OCI-LY3 (cell line): ENCODE results near the gene SVIP.

Experiments
- EZH2phosphoT487 ChIP-seq: fragments of 200-600 bp; shearing (Covaris generic); IDR thresholded peaks from 2 replicates; pipeline ENCODE4 v1.6.1; 2018; ENCODE audit warnings: antibody characterized with exemption, mixed run types, low read depth
- TF ChIP-seq, protein P1 (sequence below): fragments of 200-600, 300-600 bp; sonication (generic); IDR thresholded peaks from 2 replicates; pipeline ENCODE4 v1.5.1; 2014; ENCODE audit warnings: antibody characterized with exemption, low read length, low read depth

DNA sequence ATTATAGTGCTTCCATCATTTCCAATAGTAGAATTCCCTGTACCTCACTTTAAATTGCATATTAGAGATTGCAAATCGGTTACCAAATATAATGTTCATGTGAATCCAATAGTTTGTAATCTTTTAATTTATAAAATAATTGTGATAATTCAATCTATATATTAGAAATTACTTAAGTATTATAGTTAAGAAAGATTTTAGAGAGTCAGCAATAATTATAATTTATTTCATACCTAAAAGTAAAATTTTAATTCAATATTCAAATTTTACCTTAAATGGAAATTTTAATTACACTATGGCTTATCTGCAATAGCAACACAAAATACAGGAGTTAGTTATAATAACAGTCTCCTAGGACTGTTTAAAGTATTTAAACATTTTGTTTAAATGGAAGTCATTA is 17.1 kb upstream of the SVIP start:
- TF ChIP-seq, protein P1, sequence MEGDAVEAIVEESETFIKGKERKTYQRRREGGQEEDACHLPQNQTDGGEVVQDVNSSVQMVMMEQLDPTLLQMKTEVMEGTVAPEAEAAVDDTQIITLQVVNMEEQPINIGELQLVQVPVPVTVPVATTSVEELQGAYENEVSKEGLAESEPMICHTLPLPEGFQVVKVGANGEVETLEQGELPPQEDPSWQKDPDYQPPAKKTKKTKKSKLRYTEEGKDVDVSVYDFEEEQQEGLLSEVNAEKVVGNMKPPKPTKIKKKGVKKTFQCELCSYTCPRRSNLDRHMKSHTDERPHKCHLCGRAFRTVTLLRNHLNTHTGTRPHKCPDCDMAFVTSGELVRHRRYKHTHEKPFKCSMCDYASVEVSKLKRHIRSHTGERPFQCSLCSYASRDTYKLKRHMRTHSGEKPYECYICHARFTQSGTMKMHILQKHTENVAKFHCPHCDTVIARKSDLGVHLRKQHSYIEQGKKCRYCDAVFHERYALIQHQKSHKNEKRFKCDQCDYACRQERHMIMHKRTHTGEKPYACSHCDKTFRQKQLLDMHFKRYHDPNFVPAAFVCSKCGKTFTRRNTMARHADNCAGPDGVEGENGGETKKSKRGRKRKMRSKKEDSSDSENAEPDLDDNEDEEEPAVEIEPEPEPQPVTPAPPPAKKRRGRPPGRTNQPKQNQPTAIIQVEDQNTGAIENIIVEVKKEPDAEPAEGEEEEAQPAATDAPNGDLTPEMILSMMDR: no peak
- TF ChIP-seq EZH2phosphoT487: no peak
